Vagina (tissue), 2 donors: ENCODE results near the gene TUBB4A. TPM values are rescaled to one million over a fixed set of nuclear protein-coding genes. Genes with fewer than 3 reads are reported as not detected.

Experiments used
- DNase-seq, 2 donors: peaks; one replicate each; pipeline ENCODE4 v3.0.0-alpha.2; 2017; ENCODE audit errors: extremely low spot score in 2 of 2
- H3K27ac ChIP-seq: fragments of 200-600 bp; sonication (generic); one replicate; pipeline ENCODE4 v1.5.1; 2019
- H3K27me3 ChIP-seq: fragments of 200-600 bp; sonication (generic); one replicate; pipeline ENCODE4 v1.5.1; 2019
- H3K36me3 ChIP-seq, 2 donors: fragments of 200-600 bp; sonication (generic); one replicate each; pipeline ENCODE4 v1.5.1; 2017 to 2019
- H3K4me1 ChIP-seq: fragments of 200-600 bp; sonication (generic); one replicate; pipeline ENCODE4 v1.5.1; 2019
- H3K4me3 ChIP-seq, 2 donors: fragments of 200-600 bp; sonication (generic); 1 replicate in 1 of 2; 2 replicates in 1 of 2; pipeline ENCODE4 v1.5.1; 2016 to 2019
- H3K9me3 ChIP-seq: fragments of 200-600 bp; sonication (generic); one replicate; pipeline ENCODE4 v1.5.1; 2019
- POLR2A ChIP-seq, 2 donors: fragments of 450-650 bp; IDR thresholded peaks; one replicate each; pipeline ENCODE4 v1.6.1; 2017; ENCODE audit warnings: antibody characterized with exemption in 2 of 2, mild to moderate bottlenecking in 2 of 2, moderate library complexity in 2 of 2
- POLR2AphosphoS5 ChIP-seq, 2 donors: sonication (generic); formaldehyde crosslinking; IDR thresholded peaks; one replicate each; pipeline ENCODE4 v1.9.0; 2017; ENCODE audit warnings: antibody characterized with exemption in 2 of 2, mild to moderate bottlenecking in 2 of 2, low read depth in 1 of 2; ENCODE audit not compliant: insufficient read depth in 1 of 2
- intact Hi-C: fragments of 100-400 bp; cut with DNase I; formaldehyde crosslinking; loops from one replicate; pipeline ENCODE4 v1.15.1; 2023
- small RNA-seq: library from RNA; depleted of rRNA; stranded (forward); fragments of <200 nt; gene quantifications from one replicate; pipeline ENCODE3, GENCODE V24; 2016
- total RNA-seq: library from RNA; depleted of rRNA; stranded (reverse); fragments of >200 nt; gene quantifications from one replicate; pipeline ENCODE4 v1.2.3, GENCODE V29; 2016
- TF ChIP-seq, protein P1 (sequence below), 3 experiments: fragments of 450-650 bp in 2 of 3; fragments of 200-600 bp in 1 of 3; sonication (generic) in 1 of 3; IDR thresholded peaks; one replicate each; pipeline ENCODE4 v1.5.1; 2017 to 2019; ENCODE audit warnings: antibody characterized with exemption in 3 of 3, mild to moderate bottlenecking in 2 of 3, moderate library complexity in 2 of 3

TUBB4A gene
- total RNA-seq, 1 donor from 2014 or later: 5.6 TPM

DNA sequence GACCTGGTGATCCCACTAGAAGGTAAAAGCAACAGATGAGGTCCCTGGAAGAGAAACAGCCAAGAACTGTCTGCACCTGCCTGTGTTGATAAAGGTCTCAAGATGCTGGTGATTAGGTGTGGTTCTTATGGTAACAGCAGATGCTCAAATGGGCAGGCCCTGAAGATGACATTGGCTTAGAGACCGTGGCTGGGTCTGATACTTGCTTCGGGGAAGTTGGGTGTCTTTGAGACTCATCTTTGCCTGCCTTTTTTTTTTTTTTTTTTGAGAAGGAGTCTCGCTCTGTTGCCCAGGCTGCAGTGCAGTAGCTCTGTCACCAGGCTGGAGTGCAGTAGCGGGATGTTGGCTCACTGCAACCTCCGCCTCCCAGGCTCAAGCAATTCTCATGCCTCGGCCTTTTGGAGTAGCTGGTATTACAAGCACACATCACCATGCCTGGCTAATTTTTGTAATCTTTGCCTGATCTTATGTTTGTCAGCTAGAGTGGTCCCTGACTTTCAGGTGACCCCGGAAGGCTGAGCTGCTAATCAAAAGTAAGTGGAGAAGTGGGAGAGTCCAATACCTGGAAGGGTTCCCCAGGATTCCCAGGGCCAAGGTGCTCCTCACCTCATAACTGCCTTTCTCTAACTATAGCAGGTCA, 50.4 kb downstream of the TUBB4A start:
- TF ChIP-seq POLR2A (IDR thresholded peaks at IDR 0.05) (no peak), POLR2AphosphoS5 (IDR thresholded peaks at IDR 0.05; ENCODE audit: insufficient read depth in 1 of 2, low read depth in 1 of 2) (no peak)
- TF ChIP-seq, protein P1, sequence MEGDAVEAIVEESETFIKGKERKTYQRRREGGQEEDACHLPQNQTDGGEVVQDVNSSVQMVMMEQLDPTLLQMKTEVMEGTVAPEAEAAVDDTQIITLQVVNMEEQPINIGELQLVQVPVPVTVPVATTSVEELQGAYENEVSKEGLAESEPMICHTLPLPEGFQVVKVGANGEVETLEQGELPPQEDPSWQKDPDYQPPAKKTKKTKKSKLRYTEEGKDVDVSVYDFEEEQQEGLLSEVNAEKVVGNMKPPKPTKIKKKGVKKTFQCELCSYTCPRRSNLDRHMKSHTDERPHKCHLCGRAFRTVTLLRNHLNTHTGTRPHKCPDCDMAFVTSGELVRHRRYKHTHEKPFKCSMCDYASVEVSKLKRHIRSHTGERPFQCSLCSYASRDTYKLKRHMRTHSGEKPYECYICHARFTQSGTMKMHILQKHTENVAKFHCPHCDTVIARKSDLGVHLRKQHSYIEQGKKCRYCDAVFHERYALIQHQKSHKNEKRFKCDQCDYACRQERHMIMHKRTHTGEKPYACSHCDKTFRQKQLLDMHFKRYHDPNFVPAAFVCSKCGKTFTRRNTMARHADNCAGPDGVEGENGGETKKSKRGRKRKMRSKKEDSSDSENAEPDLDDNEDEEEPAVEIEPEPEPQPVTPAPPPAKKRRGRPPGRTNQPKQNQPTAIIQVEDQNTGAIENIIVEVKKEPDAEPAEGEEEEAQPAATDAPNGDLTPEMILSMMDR (IDR thresholded peaks at IDR 0.05): no peak
- peaks cover 10% of the 10 kb centered on the region for H3K9me3 ChIP-seq
- no peak overlapping the region for H3K27ac ChIP-seq
- peaks cover 3 to 36% of the 10 kb centered on the region in 2 donors for H3K36me3 ChIP-seq
- H3K4me3 ChIP-seq: no peak overlapping the region
- intact Hi-C loops: no loop called here
- H3K4me1 ChIP-seq: no peaks in the 10 kb centered on the region
- H3K27me3 ChIP-seq: no peaks in the 10 kb centered on the region
- DNase-seq: no peak

DNA sequence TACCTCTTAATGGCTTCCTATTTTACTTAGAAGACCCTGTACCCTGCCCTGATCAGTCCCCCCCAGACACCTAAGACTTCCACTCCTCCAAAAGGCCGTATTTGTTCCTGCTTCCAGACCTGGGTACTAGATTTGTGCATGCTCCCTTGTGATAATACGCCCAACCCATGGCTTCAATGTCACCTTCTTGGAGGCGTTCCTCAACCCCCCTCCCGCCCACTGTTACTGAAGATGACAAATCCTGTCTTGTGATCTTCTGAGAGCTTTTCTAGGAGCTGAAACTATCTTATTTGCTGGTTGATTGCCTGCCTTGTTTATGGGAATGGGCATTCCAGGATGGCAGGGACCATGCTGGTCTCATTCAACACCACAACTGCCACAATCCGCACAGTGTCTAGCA, 51.9 kb downstream of the TUBB4A start:
- H3K36me3 ChIP-seq: peaks cover 3 to 24% of the 10 kb centered on the region in 2 donors

DNA sequence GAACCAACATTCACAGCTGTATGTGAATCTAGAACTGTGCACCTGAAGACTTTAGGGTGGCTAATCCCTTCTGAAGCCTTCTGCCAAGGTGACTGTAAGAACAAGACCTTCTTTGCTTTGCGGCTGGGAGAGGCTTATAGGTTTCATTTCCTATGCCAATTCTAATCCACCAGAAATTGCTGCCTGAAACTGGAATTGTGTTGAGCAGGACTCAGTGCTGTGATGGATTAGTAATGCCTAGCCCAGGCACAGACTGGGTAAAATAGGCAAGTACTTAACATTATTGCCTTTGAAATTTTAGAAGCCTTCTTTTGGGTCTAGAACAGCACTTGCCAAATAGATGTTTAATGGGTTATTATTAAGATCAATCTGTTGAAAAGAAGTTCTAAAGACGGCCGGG, 54.1 kb downstream of the TUBB4A start:
- H3K27ac ChIP-seq: no peak overlapping the region
- intact Hi-C loops: no loop called here
- TF ChIP-seq POLR2A (IDR thresholded peaks at IDR 0.05) (no peak), POLR2AphosphoS5 (IDR thresholded peaks at IDR 0.05; ENCODE audit: insufficient read depth in 1 of 2, low read depth in 1 of 2) (no peak)
- TF ChIP-seq, protein P1 (IDR thresholded peaks at IDR 0.05): no peak
- H3K36me3 ChIP-seq: peaks cover 0 to 3% of the 10 kb centered on the region in 2 donors
- no peaks in the 10 kb centered on the region for H3K27me3 ChIP-seq
- DNase-seq: no peak
- H3K4me1 ChIP-seq: no peaks in the 10 kb centered on the region
- H3K9me3 ChIP-seq: no peaks in the 10 kb centered on the region
- no peak overlapping the region for H3K4me3 ChIP-seq

More for the DNA sequence above, 51.9 kb downstream of the TUBB4A start:
- H3K27me3 ChIP-seq: no peaks in the 10 kb centered on the region
- H3K27ac ChIP-seq: no peak overlapping the region
- TF ChIP-seq, protein P1 (IDR thresholded peaks at IDR 0.05): no peak
- intact Hi-C loops: no loop called here
- no peaks in the 10 kb centered on the region for H3K4me1 ChIP-seq
- peaks cover 10% of the 10 kb centered on the region for H3K9me3 ChIP-seq
- H3K4me3 ChIP-seq: no peak overlapping the region
- DNase-seq: no peak

DNA sequence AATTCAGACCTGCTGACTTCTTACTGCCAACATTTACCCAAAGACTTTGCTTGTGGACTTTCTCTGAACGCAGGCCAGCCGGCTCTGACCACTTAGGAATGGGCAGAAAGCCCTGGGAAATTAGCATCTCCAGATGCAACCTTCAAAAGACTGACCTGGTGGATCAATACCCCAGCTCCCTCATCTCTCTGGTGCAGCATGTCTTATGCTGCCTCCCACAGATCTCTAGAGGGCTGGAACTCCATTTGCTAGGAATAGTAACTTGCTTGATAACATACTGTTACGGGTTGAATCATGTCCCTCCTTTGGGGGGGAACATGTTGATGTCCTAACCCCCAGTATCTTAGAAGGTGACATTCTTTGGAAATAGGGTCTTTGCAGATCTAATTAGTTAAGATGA, 55.7 kb downstream of the TUBB4A start:
- no peaks in the 10 kb centered on the region for H3K4me1 ChIP-seq
- no peaks in the 10 kb centered on the region for H3K27me3 ChIP-seq
- intact Hi-C loops: no loop called here
- no peak overlapping the region for H3K27ac ChIP-seq
- no peak overlapping the region for H3K4me3 ChIP-seq
- DNase-seq: no peak
- no peaks in the 10 kb centered on the region for H3K36me3 ChIP-seq
- TF ChIP-seq POLR2AphosphoS5 (IDR thresholded peaks at IDR 0.05; ENCODE audit: insufficient read depth in 1 of 2, low read depth in 1 of 2): no peak
- TF ChIP-seq, protein P1 (IDR thresholded peaks at IDR 0.05): no peak
- no peak for TF ChIP-seq POLR2A (IDR thresholded peaks at IDR 0.05)
- no peaks in the 10 kb centered on the region for H3K9me3 ChIP-seq

Small RNA genes within 50 kb of the gene (small RNA-seq; reads per million reads assigned to genes)
- gene AC010503.2: not detected

Other genes with a start within 250 kb of the TUBB4A start
- gene MLLT1, start 222.3 kb downstream of the TUBB4A start, total RNA-seq: 25.5 TPM
- not detected for gene ACER1, start 168.7 kb downstream of the TUBB4A start, total RNA-seq
- gene CLPP, start 140.8 kb downstream of the TUBB4A start, total RNA-seq: 85.9 TPM
- 77.1 TPM for gene ALKBH7, start 129.5 kb downstream of the TUBB4A start, total RNA-seq
- gene PSPN, start 126.4 kb downstream of the TUBB4A start, total RNA-seq: 0.25 TPM
- 52.8 TPM for gene GTF2F1, start 109.1 kb downstream of the TUBB4A start, total RNA-seq
- 102 TPM for gene KHSRP, start 77.5 kb downstream of the TUBB4A start, total RNA-seq
- not detected for gene SLC25A41, start 68.5 kb downstream of the TUBB4A start, total RNA-seq
- 27.5 TPM for gene SLC25A23, start 42.5 kb downstream of the TUBB4A start, total RNA-seq
- 4.9 TPM for gene CRB3, start 38.0 kb downstream of the TUBB4A start, total RNA-seq
- gene DENND1C, start 20.5 kb downstream of the TUBB4A start, total RNA-seq: 2.9 TPM
- gene TNFSF9, start 28.7 kb upstream of the TUBB4A start, total RNA-seq: 7.9 TPM
- gene CD70, start 88.8 kb upstream of the TUBB4A start, total RNA-seq: not detected
- gene TNFSF14, start 167.9 kb upstream of the TUBB4A start, total RNA-seq: 1.7 TPM
- gene C3, start 218.3 kb upstream of the TUBB4A start, total RNA-seq: 1,239 TPM
- 62.9 TPM for gene GPR108, start 235.3 kb upstream of the TUBB4A start, total RNA-seq
- gene TRIP10, start 237.4 kb upstream of the TUBB4A start, total RNA-seq: 129 TPM